Measurements from ENCODE around the gene G6PD.

The G6PD gene

GRCh38 chrX:154486396-154487207 is 60.0 kb downstream of the G6PD start, which contains the start of gene UBL4A:
UBL4A (minus strand) TSS chrX:154486615; CDS start chrX:154486584, 31 bp downstream.
- DNase-seq (ENCODE audit: low spot score): peak; percentile 85

- peak; percentile 42 for DNase-seq (ENCODE audit: low spot score)
These were observed 60.6 kb downstream of the G6PD start for GRCh38 chrX:154486052-154486395.

- no peak for DNase-seq (ENCODE audit: low spot score)
These were observed 61.2 kb downstream of the G6PD start for GRCh38 chrX:154485150-154486051.

- DNase-seq (ENCODE audit: low spot score): no peak
These were observed 62.1 kb downstream of the G6PD start for GRCh38 chrX:154484255-154485149.

GRCh38 chrX:154483325-154483724 is 63.3 kb downstream of the G6PD start:
- DNase-seq (ENCODE audit: low spot score): no peak

GRCh38 chrX:154482786-154483185 is 63.9 kb downstream of the G6PD start:
- no peak for DNase-seq (ENCODE audit: low spot score)

GRCh38 chrX:154481911-154482601 is 64.6 kb downstream of the G6PD start:
- DNase-seq (ENCODE audit: low spot score): no peak

Data from D341Med (cell line).